Mucosa of gallbladder (tissue), 1 donor: ENCODE results near the gene AKR1C3. TPM values are rescaled to one million over a fixed set of nuclear protein-coding genes. Genes with fewer than 3 reads are reported as not detected.
"Not testable (repeated sequence)": the region's sequence is repeated elsewhere in the genome, so short reads cannot be mapped to it uniquely, and the experiment has no call there.

Source experiments
- DNase-seq: peaks from one replicate; pipeline ENCODE4 v3.0.0-alpha.2; 2020; ENCODE audit warnings: low spot score
- total RNA-seq: library from RNA; stranded (reverse); gene quantifications from one replicate; pipeline ENCODE4 v1.2.1, GENCODE V29; 2021
- donor health status: DM: no; HTN: no; CAD: no.

The AKR1C3 gene
- total RNA-seq, 1 donor from 2014 or later, result 553 TPM

- no peak for DNase-seq
These were observed 5.4 kb upstream of the AKR1C3 start for GRCh38 chr10:5088703-5089261.

- DNase-seq, result no peak
These were observed 4.3 kb upstream of the AKR1C3 start for GRCh38 chr10:5089865-5090264.

- no peak for DNase-seq
These were observed 3.7 kb upstream of the AKR1C3 start for GRCh38 chr10:5090551-5090950.

GRCh38 chr10:5091196-5091595 lies 3.0 kb upstream of the AKR1C3 start:
- DNase-seq, result no peak

- no peak for DNase-seq
These were observed 1.8 kb upstream of the AKR1C3 start for GRCh38 chr10:5092375-5092774.

GRCh38 chr10:5092848-5093790 lies 1.1 kb upstream of the AKR1C3 start:
- DNase-seq, result no peak

GRCh38 chr10:5095687-5096086 lies 1.5 kb downstream of the AKR1C3 start:
- no peak for DNase-seq

- no peak for DNase-seq
These were observed 1.9 kb downstream of the AKR1C3 start for GRCh38 chr10:5096108-5096507.

- DNase-seq, result not testable (repeated sequence)
These were observed 8.3 kb downstream of the AKR1C3 start for GRCh38 chr10:5102479-5102878.

- no peak for DNase-seq
These were observed 9.3 kb downstream of the AKR1C3 start for GRCh38 chr10:5103481-5103880.

GRCh38 chr10:5105626-5106025 lies 11.4 kb downstream of the AKR1C3 start:
- no peak for DNase-seq

- DNase-seq, result no peak
These were observed 12.3 kb downstream of the AKR1C3 start for GRCh38 chr10:5106553-5106952.

- DNase-seq, result no peak
These were observed 13.8 kb downstream of the AKR1C3 start for GRCh38 chr10:5107860-5108526.

- no peak for DNase-seq
These were observed 14.6 kb downstream of the AKR1C3 start for GRCh38 chr10:5108658-5109416.

- not testable (repeated sequence) for DNase-seq
These were observed 15.6 kb downstream of the AKR1C3 start for GRCh38 chr10:5109861-5110260.

- DNase-seq, result no peak
These were observed 22.4 kb downstream of the AKR1C3 start for GRCh38 chr10:5116621-5117020.

GRCh38 chr10:5117026-5117425 lies 22.8 kb downstream of the AKR1C3 start:
- DNase-seq, result no peak

- DNase-seq, result not testable (repeated sequence)
These were observed 25.8 kb downstream of the AKR1C3 start for GRCh38 chr10:5119997-5120396.

GRCh38 chr10:5123886-5124285 lies 29.7 kb downstream of the AKR1C3 start:
- DNase-seq, result no peak

- no peak for DNase-seq
These were observed 31.3 kb downstream of the AKR1C3 start for GRCh38 chr10:5125315-5126044.

GRCh38 chr10:5135581-5135980 lies 41.4 kb downstream of the AKR1C3 start:
- no peak for DNase-seq
